Fibroblast of pulmonary artery (primary cell): ENCODE measurements around the gene TAS2R4.
"Not testable (repeated sequence)": the region's sequence is repeated elsewhere in the genome, so short reads cannot be mapped to it uniquely, and the experiment has no call there.

ENCODE experiments used
- DNase-seq: peaks from one replicate; pipeline ENCODE4 v3.0.0-alpha.2; 2010; ENCODE audit warnings: low read depth
- H3K4me3 ChIP-seq: replicated peaks from 2 replicates; pipeline ENCODE4 v1.5.1; 2011; ENCODE audit warnings: low read depth, mild to moderate bottlenecking, control low read depth, low read length, moderate library complexity
- TF ChIP-seq, protein P1 (sequence below): IDR thresholded peaks from 2 replicates; pipeline ENCODE4 v1.5.1; 2011; ENCODE audit warnings: mild to moderate bottlenecking, control low read depth, low read length, inconsistent platforms; ENCODE audit errors: missing control alignments

TAS2R4 gene

DNA sequence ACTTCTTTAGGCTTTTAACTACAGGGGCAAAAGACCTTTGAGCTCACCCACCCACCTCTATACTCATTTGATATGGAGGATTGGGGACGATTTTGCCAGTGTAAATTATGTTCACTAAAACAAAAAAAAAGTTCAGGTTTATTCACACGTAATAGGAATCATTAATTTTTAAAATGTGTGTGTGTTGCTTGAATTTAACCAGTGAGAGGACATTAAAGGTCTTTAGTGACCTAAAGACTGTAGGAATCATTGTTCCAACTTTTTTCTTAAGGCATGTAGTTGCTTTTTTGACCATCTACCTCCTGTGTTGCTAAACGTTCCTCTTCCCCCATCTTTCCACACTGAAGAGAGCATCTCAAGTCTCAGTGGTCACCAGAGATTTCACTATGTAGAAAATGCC, 37.2 kb upstream of the TAS2R4 start:
- TF ChIP-seq, protein P1, sequence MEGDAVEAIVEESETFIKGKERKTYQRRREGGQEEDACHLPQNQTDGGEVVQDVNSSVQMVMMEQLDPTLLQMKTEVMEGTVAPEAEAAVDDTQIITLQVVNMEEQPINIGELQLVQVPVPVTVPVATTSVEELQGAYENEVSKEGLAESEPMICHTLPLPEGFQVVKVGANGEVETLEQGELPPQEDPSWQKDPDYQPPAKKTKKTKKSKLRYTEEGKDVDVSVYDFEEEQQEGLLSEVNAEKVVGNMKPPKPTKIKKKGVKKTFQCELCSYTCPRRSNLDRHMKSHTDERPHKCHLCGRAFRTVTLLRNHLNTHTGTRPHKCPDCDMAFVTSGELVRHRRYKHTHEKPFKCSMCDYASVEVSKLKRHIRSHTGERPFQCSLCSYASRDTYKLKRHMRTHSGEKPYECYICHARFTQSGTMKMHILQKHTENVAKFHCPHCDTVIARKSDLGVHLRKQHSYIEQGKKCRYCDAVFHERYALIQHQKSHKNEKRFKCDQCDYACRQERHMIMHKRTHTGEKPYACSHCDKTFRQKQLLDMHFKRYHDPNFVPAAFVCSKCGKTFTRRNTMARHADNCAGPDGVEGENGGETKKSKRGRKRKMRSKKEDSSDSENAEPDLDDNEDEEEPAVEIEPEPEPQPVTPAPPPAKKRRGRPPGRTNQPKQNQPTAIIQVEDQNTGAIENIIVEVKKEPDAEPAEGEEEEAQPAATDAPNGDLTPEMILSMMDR, result no peak
- H3K4me3 ChIP-seq, result peak overlapping the region; percentile 93
- no peak for DNase-seq

- H3K4me3 ChIP-seq, result no peak overlapping the region
- no peak for DNase-seq
Measured at GRCh38 chr7:141742229-141742628, 34.2 kb upstream of the TAS2R4 start.

GRCh38 chr7:141744131-141744530, 32.3 kb upstream of the TAS2R4 start:
- no peak overlapping the region for H3K4me3 ChIP-seq
- no peak for DNase-seq
- TF ChIP-seq, protein P1, result no peak

More at GRCh38 chr7:141742229-141742628, 34.2 kb upstream of the TAS2R4 start:
- TF ChIP-seq, protein P1, result no peak

DNA sequence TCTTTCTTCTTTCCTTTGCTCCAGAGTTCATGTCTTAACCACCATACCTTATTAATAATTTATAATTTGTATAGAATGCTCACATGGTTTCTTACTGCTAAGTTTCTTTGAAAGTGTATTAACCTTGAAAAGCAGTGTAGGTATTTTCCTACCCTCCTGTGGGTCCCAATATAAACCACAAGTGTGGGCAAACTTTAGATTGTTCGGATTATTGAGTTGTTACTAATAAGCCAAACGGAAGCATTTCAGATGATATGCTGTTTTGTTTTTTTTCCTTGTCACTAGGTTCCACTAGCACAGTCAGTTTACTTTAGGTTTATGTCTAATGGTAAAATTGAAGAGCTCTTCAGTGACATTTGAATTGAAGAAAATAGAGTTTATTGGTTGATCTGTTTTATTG, 28.1 kb upstream of the TAS2R4 start:
- H3K4me3 ChIP-seq, result no peak overlapping the region
- TF ChIP-seq, protein P1, result no peak
- DNase-seq, result peak; percentile 10

GRCh38 chr7:141751904-141752303, 24.6 kb upstream of the TAS2R4 start:
- DNase-seq, result peak; percentile 6
- not testable (repeated sequence) for H3K4me3 ChIP-seq

- H3K4me3 ChIP-seq, result no peak overlapping the region
- DNase-seq, result peak; percentile 3
- TF ChIP-seq, protein P1, result peak; percentile 26
Measured at GRCh38 chr7:141752634-141753033, 23.8 kb upstream of the TAS2R4 start.

- DNase-seq, result peak; percentile 30
Measured at GRCh38 chr7:141754939-141755338, 21.5 kb upstream of the TAS2R4 start.

More at GRCh38 chr7:141754939-141755338, 21.5 kb upstream of the TAS2R4 start:
- H3K4me3 ChIP-seq, result no peak overlapping the region
- TF ChIP-seq, protein P1, result peak; percentile 44
